ENCODE measurements around the gene AHDC1.

- TF ChIP-seq CTCF (IDR thresholded peaks at IDR 0.05 in 2 of 3, conservative IDR thresholded peaks at IDR 0.05 in 1 of 3; ENCODE audit: borderline replicate concordance in 1 of 3, insufficient read depth in 1 of 3, low read depth in 2 of 3, low read length in 2 of 3) (no peak), POLR2A (IDR thresholded peaks at IDR 0.05; ENCODE audit: borderline replicate concordance, extremely low read depth, insufficient read depth, insufficient read length) (no peak), ZFX (IDR thresholded peaks at IDR 0.05) (no peak), EZH2phosphoT487 (IDR thresholded peaks at IDR 0.05; ENCODE audit: borderline replicate concordance) (no peak), REST (IDR thresholded peaks at IDR 0.05; ENCODE audit: low read depth) (no peak), SP1 (IDR thresholded peaks at IDR 0.05; ENCODE audit: low read depth) (peak; percentile 69), POLR2AphosphoS5 (IDR thresholded peaks at IDR 0.05; ENCODE audit: low read depth, low read length) (peak; percentile 41; the same call in 1 of the 2 replicates), YY1 (IDR thresholded peaks at IDR 0.05; ENCODE audit: extremely low read depth, insufficient replicate concordance, low read depth, low read length) (no peak)
Measured at GRCh38 chr1:27650539-27651175, 46.7 kb upstream of the AHDC1 start.

Data from HCT116 (cell line).